ENCODE measurements around the gene ODF4.

Gene ODF4, protein sequence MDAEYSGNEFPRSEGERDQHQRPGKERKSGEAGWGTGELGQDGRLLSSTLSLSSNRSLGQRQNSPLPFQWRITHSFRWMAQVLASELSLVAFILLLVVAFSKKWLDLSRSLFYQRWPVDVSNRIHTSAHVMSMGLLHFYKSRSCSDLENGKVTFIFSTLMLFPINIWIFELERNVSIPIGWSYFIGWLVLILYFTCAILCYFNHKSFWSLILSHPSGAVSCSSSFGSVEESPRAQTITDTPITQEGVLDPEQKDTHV

DNA sequence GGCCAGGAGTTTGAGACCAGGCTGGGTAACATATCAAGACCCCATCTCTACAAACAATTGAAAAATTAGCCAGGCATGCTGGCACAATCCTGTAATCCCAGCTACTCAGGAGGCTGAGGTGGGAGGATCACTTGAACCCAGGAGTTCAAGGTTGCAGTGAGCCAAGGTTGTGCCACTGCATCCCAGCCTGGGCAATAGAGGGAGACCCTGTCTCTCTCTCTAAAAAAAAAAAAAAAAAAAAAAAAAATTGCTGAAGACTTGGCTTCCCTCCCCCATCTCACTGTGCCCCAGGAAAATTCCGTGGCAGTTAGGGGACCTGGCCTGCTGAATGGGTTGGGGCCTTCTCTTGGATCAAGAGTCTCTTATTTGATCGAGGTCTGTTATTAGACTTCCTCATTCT, at the start of gene ODF4:
TSS of gene ODF4 (plus strand) at position 301 of the 400 bp plus-strand sequence. CDS start 212 bp downstream, outside the sequence.
- no peak for DNase-seq

DNA sequence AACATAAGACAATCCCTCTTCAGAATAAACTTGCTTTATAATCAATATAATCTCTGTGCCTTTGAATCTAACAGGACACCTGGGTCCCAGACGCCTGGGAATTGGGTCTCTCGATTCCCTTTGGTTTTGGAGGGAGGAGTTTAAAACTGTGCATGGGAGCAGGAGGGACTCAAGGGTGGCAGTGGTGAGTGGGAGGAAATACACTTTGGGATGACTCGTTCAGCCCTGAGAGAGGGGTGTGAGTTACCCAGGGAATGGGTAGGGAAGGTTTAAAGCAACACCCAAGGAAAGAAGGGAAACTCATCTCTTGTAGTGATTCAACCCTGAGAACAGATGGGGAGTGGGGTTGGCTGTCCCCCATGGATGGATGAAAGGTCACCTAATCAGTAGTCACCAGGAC, 49.6 kb upstream of the ODF4 start:
- no peak for DNase-seq

DNA sequence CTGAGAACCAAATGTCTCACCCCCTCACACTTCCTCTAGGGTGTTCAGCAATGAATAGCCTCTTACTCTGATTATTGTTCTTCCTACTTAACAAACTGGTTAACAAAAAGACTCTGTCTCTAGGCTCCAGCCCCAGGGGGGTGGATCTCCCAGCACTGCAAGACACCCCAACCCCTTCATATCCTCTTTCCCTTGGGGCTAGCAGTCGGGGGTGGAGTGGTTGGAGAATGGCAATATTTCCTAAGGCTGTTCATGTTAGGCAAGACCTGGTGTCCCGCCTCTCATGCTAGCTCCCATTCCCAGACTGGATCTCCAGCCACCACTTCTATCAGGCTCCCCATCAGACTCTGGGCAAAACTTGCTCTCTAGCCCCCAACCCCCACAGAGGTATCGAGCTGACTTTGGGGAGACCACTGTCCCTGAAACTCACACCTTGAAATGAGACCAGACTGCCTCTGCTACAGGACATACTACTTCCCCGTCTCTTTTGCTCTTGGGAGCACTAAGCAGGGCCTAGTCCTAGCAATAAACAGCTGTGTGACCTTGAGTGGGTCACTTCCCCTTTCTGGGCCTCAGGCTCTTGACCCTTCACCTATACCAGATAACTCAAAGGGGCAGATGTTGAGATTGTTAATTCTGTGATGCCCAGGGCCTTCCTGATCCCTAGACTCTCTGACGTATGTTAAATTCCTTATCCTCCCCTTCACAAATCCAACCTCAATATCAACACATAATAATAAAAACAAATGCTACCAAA, 46.8 kb upstream of the ODF4 start:
- DNase-seq: no peak

DNA sequence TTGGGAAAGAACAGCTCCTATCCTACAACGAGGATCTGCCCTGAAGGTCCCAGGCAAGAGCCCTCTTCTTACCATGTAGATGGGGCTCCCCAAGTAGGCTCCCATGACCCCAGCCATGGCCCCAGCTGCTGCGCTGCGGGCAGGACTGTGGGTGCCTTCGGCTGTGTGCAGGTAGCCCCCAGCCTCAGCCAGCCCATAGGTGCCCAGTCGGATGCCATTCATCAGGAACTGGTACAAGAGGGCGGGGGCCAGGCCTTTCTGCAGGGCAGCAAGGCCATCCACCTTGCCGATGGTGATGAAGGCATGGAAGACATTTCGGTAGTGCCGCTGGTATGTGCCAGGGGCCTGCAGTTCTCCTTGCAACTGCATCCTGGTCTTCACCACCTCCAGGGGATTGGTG, 45.3 kb upstream of the ODF4 start:
- DNase-seq: no peak

DNA sequence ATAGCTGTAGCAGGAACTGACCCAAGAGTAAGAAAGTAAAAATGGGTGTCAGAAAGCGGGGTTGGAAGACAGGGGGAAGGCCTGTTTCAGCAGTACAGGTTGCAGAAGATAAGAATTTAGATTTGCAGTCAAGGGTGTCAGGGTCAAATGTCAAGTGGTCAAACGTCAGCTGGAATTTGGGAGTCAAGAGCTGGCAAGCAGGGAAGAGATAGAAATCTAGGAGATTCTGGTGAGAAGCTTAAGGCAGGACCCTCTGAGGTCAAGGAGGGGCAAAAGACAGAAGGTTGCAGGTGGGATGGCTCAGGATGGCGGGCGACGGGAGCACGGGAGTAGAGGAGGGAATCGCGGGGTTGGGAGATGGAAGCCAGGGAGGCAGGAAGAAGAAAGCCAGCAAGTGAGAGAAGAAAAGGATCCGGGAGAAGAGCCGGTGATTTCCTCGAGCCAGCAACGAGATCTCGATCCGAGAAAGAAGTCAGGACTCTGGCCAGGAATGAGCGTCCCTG, 44.8 kb upstream of the ODF4 start:
- no peak for DNase-seq

DNA sequence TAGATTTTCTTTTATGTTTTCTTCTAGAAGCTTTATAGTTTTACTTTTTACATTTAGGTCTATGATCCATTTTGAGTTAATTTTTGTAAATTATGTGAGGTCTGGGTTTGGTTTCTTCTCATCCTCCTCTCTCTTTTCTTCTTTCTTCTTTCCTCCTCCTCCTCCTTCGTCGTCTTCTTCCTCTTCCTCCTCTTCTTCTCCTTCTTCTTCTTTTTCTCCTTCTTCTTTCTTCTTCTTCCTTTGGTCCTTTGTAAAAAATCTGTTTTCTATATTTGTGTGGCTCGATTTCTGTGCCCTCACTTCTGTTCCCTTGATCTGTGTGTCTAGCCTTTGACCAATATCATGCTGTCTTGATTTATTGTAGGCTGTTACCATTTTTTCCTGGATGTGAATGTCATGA, 39.4 kb upstream of the ODF4 start:
- no peak for DNase-seq

DNA sequence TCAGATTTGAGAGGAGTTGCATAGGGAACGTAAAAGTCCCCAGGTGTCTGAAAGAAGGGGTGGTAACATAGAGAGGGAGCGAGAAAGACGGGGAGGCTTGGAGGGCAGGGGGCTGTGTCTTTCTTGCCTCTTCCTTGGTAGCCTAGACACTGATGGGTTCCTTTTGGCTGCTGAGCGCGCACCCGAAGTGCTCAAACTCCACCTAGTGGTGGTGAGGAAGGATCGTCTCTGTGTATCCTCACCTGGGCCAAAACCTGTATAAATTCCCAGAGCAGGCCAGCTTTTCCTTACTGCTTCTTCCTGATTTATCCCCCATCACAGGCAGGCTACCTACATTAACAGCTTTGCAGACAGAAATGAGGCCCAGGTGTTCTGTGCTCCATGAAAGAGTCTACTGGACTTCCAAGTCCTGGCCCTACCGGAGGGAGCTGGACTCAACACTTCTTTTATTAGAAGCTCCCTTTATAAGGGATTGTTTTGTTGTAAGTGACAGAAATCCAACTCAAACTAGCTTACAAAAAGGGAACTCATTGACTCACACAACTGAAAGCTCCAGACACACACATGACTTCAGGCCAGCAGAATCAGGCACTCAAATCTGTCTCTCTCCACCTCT, 38.9 kb upstream of the ODF4 start:
- DNase-seq: peak; percentile 20

DNA sequence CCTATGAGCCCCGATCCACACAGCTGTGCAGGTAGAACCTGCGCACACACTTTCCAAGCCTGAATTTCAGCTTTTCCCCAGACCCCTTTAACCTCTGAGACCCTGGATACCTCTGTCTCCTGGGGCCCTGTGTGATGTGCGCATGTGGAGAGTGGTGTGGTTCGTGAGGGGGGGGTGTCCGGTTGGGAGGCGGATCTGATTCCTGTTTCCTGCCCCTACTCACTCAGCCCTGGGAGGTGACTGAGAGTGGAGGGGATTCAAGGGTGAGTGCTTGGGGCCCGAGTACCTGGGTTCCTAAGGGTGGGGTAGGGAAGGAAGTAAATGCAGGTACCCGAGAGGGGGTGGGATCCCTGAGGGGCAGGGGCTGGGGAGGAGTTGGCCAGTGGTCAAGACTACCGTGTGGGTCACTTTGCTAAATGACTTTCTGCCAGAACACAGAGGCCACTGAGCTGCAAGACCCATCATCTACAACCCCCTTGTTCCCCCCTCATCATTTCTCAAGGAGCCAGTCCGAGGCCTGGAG, 29.0 kb upstream of the ODF4 start:
- no peak for DNase-seq

DNA sequence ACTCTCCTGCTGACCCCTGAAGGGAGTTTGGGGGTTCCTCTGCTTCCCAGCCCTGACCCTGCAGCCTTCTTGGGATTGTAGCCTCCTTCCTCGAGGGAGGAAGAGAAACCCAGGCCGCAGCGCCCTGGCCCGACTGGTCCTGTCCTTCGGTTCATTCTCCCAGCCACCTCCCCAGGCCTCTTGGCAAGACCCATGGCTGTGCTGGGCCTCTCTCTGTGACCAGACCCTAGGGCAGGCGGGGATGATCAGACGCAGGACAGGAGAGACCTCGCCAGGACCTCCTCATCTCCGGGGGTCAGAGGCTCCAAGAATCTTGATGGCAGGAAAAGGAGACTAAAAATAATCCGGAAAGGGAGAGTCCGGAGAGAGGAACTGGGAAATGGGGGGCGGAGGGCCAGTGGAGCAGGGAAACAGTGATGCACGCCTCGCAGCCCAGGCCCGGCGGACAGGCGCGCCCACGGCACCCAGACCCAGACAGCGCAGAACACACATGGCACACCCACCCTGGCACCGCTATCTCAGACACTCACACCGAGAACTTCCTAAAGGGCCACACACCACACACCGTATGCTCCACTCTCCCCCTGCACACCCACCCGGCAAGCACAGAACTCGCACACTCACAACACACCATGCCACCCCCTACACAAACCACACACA, 28.4 kb upstream of the ODF4 start:
- no peak for DNase-seq

DNA sequence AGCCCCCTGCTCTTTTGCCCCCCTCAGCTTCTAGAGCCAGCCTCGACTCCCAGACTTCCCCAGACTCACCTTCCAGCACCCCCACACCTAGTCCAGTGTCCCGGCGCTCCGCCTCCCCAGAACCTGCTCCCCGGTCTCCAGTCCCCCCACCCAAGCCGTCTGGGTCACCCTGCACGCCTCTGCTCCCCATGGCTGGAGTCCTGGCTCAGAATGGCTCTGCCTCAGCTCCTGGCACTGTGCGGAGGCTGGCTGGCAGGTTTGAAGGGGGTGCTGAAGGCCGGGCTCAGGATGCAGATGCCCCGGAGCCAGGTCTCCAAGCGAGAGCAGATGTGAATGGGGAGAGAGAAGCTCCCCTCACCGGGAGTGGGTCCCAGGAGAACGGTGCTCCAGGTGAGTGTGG, 27.4 kb upstream of the ODF4 start:
- no peak for DNase-seq

DNA sequence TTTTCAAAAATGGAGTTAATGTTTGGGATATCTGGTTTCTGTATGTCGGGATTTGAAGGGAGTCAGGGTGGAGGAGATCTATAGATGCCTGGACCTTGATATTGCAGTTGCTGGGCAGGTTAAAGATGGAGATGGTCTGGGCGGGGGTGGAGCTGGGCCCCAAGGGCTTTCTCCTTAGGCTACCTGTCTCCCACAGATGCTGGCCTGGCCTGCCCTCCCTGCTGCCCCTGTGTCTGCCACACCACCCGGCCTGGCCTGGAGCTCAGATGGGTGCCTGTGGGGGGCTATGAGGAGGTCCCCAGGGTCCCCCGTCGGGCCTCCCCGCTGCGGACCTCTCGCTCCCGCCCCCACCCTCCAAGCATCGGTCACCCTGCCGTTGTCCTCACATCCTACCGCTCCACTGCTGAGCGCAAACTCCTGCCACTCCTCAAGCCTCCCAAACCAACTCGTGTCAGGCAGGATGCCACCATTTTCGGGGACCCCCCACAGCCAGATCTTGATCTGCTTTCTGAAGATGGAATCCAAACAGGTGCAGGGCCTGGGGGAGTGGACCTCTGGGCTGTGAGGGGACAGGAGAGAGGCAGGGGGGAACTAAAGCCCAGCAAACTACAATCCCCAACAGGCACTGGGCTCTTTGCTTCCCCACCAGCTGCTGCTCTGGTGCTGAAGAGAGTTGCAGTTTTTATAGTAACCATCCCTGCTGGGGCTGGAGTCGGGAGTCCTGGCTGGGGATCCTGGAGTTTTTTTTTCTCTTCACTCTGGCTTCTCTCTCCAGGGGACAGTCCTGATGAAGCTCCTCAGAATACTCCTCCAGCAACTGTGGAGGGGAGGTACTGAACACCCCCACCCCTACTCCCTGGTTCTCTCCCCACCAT, 26.7 kb upstream of the ODF4 start:
- DNase-seq: no peak

DNA sequence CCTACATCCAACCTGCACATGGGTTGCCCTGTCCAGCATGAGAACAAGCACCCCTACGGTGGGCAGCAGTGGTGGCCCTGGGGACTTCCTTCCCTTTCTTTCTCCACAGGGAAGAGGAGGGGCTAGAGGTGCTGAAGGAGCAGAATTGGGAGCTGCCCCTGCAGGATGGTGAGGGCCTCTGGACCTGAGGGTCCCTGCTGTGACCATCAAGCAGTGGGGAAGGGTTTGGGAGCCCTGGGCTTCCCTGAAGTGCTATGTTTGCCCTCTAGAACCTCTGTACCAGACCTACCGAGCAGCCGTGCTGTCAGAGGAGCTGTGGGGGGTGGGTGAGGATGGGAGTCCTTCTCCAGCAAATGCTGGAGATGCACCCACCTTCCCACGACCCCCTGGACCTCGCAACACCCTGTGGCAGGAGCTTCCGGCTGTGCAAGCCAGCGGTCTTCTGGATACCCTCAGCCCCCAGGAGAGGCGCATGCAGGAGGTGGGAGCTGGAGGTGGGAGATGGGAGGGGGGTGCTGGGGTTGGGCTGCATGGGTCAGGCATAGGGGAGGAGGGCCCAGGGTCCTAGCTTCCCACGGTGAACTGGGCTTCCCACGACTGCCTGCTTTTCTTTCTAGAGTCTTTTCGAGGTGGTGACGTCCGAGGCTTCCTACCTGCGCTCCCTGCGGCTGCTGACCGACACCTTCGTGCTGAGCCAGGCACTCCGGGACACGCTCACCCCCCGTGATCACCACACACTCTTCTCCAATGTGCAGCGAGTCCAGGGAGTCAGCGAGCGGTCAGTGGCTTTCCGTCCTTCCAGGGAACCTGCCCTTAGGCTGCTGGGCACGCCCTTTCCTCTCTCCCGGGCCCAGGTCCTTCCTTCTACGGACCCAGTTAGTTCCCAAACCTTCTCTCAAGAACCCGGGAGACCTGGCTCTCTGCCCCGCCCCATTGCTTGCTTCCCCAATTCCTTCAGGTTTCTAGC, 24.6 kb upstream of the ODF4 start:
- no peak for DNase-seq

DNA sequence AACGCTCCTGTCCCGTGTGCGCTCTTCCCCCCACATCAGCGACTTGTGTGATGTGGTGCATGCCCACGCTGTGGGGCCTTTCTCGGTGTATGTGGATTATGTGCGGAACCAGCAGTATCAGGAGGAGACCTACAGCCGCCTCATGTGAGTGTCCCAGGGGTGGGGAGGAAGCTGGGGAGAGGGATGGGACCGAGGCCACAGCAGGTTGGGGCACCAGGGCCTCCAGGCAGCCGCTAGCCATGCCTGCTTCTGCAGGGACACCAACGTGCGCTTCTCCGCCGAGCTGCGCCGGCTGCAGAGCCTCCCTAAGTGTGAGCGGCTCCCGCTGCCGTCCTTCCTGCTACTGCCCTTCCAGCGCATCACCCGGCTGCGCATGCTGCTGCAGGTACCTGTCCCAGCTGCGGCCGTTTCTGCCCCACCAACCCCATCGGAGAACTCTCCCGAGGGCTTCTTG, 23.8 kb upstream of the ODF4 start:
- DNase-seq: no peak

DNA sequence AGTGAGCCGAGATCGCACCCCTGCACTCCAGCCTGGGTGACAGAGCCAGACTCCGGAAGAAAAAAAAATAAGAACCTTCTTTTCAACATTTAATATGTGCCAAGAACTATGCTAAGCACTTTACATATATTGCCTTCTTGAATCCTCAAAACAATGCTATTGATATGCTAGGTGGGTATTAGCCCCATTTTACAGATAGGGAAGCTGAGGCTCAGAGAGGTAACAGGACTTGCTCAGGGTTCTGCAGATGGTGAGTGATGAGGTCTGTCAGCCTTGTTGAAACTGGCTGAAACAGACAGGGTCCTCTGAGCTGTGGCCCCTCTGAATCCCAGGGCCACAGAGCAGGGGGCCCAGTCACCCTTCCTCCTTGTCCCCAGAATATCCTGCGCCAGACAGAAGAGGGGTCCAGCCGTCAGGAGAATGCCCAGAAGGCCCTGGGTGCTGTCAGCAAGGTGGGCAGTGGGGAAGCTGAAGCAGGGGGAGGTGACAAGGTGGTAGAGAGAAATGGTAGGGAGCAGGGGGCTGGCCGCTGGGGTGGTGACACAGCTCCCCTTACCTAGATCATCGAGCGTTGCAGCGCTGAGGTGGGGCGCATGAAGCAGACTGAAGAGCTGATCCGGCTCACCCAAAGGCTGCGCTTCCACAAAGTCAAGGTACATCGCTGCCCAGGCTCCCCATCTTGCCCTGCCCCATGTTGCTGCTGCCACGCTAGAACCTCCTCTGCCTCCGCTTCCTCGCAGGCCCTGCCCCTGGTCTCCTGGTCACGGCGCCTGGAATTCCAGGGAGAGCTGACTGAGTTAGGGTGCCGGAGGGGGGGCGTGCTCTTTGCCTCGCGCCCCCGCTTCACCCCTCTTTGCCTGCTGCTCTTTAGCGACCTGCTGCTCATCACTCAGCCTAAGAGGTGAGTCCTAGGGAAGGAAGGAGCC, 21.4 kb upstream of the ODF4 start:
- DNase-seq: no peak

DNA sequence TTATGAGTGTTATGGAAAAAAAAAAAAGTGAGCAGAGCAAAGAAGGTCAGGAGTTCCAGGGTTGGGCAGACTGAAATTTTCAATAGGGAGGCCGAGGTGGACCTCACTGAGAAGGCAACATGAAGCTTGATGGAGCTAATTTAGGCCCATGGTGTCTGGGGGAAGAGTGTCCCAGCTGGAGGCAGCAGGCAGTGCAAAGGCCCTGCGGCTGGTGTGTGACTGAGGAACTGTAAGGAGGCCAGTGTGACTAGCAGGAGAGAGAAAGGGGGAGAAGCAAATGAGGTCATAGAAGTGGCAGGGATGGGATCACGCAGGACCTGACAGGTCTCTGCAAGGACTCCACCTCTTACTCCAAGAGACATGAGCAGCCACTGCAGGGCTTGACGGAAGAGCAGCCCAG, 19.4 kb upstream of the ODF4 start:
- no peak for DNase-seq

DNA sequence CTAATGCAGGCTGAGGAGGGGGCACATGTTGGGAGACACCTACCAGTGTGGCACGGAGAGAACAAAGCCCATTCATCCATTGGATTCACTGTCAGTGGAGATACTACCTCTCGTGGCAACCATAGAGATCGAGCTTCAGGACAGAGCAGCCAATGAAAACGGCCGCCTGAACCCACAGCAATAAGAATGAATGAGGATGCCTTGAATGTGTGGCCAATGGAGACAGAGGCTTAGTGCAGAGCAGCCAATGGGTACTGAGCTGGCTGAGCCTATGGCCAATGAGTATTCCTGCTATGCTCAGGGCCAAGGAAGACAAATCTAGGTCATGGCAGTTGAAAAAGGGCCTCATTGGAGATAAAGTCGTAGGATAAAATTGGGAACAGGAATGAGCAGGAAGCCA, 18.6 kb upstream of the ODF4 start:
- no peak for DNase-seq

DNA sequence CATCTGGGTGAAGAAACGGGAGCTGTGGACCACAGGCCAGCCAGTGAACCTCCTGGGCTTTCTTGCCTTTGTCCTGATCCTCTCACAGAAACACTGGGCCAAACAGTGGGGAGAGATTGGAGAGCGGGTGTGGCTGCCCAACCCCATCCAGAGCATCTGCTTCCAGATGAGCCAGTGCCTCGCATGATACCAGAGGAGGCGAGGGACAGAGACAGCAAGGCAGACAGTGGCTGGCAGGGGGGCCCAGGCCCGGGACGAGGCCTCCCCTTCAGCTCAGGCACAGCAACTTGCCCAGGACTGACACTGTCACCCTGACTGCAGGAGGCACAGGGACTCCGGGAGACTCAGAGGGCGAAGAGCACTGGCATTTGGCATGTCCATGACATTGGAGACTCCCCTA, 17.6 kb upstream of the ODF4 start:
- DNase-seq: no peak

DNA sequence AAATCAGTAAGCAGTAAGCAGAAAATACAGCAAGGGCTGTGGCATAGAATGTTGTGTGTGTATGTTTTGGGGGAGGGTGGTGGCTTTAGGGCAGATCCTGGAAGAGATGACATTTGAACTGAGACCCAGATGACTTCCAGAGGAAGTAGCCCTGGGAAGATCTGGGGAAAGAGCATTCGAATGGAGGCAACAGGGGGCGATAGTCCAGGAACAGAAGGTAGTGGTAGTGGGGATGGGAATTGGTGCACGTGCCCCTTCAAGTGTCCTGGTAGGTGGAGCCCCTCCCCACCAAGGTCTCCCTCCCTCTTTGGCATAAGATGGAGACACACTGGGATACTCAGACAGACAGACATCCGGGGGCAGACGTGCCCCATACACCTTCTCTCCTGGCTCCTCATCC, 15.5 kb upstream of the ODF4 start:
- no peak for DNase-seq

DNA sequence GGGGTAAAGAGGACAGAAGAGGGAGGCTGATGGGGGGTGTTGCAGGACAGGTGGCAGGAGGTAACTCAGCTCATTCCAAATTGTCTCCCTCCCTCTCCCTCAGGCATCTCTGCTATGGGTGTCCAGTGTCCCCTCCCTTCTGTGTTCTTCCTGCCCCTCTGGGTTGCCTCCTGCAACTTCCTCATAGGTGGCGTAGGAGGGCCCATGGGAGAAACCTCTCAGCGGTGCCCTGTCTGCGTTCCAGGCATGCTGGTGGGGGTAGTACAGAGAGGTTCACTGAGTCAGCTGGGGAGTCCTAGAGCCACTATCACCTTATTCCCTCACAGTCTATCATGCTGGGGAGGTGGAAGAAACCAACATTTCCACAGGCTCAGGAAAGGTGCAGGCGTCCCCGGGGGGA, 14.7 kb upstream of the ODF4 start:
- DNase-seq: no peak

All from NCI-H1092 (cell line).